OCI-LY7 (cell line): ENCODE results near the gene OR4F6. TPM values are rescaled to one million over a fixed set of nuclear protein-coding genes. Genes with fewer than 3 reads are reported as not detected.
"Not testable (repeated sequence)": the region's sequence is repeated elsewhere in the genome, so short reads cannot be mapped to it uniquely, and the experiment has no call there.

Experiments used
- BruUV-seq: library from RNA; stranded (reverse); fragments of 400-500 nt; replicated peaks from 2 replicates; lab custom pipeline; 2021; lab: Mats Ljungman, UMichigan
- CTCF ChIA-PET: fragments of 300-600 bp; sonication (Branson Sonifier 250); formaldehyde crosslinking; loops from one replicate; lab custom pipeline; 2022; ENCODE audit warnings: antibody characterized with exemption; ENCODE audit not compliant: unreplicated experiment; lab: Charles Lee
- POLR2A ChIA-PET: fragments of 300-600 bp; sonication (Branson Sonifier 250); formaldehyde crosslinking; loops from one replicate; lab custom pipeline; 2022; ENCODE audit warnings: antibody characterized with exemption; lab: Charles Lee
- DNase-seq: peaks from one replicate; pipeline ENCODE4 v3.0.0-alpha.2; 2015; ENCODE audit warnings: low spot score
- H2AFZ ChIP-seq: fragments of 200-600 bp; sonication (generic), shearing (Covaris generic); 2 replicates; pipeline ENCODE4 v1.6.1; 2014; ENCODE audit warnings: mild to moderate bottlenecking, antibody characterized with exemption, low read length, moderate library complexity
- H3K27ac ChIP-seq: fragments of 200-600 bp; sonication (generic); 2 replicates; pipeline ENCODE4 v1.5.1; 2014; ENCODE audit warnings: mixed run types, low read depth, mild to moderate bottlenecking, moderate library complexity, low read length, inconsistent platforms; ENCODE audit not compliant: poor library complexity, severe bottlenecking
- H3K36me3 ChIP-seq: fragments of 200-600 bp; sonication (generic); 2 replicates; pipeline ENCODE4 v1.6.1; 2014; ENCODE audit warnings: mild to moderate bottlenecking, antibody characterized with exemption, low read length, moderate library complexity, mixed read lengths; ENCODE audit not compliant: insufficient read depth
- H3K4me1 ChIP-seq: fragments of 200-600 bp; sonication (generic); 2 replicates; pipeline ENCODE4 v1.5.1; 2014; ENCODE audit warnings: mild to moderate bottlenecking, low read length; ENCODE audit not compliant: insufficient read depth, poor library complexity, severe bottlenecking
- H3K4me2 ChIP-seq: fragments of 200-600 bp; sonication (generic); 2 replicates; pipeline ENCODE4 v1.6.1; 2014; ENCODE audit warnings: mild to moderate bottlenecking, low read length
- H3K4me3 ChIP-seq: fragments of 200-600 bp; sonication (generic); 2 replicates; pipeline ENCODE4 v1.5.1; 2014; ENCODE audit warnings: mild to moderate bottlenecking, low read depth, low read length; ENCODE audit not compliant: poor library complexity, severe bottlenecking
- H3K79me2 ChIP-seq: fragments of 200-600 bp; sonication (generic); 2 replicates; pipeline ENCODE4 v1.6.1; 2016; ENCODE audit warnings: low read depth, mild to moderate bottlenecking, low read length, moderate library complexity, mixed read lengths; ENCODE audit not compliant: insufficient read depth
- H3K9me2 ChIP-seq: fragments of 200-600 bp; sonication (generic); 2 replicates; pipeline ENCODE4 v1.6.1; 2016; ENCODE audit warnings: mild to moderate bottlenecking, low read length, mixed read lengths; ENCODE audit not compliant: insufficient read depth
- H3K9me3 ChIP-seq: fragments of 200-600 bp; sonication (generic); 2 replicates; pipeline ENCODE4 v1.6.1; 2014; ENCODE audit warnings: mild to moderate bottlenecking, mixed run types, low read length, mixed read lengths
- H4K20me1 ChIP-seq: fragments of 200-600 bp; sonication (generic); 2 replicates; pipeline ENCODE4 v1.6.1; 2014; ENCODE audit warnings: mild to moderate bottlenecking, antibody characterized with exemption, low read length, moderate library complexity, mixed read lengths; ENCODE audit not compliant: insufficient read depth
- CTCF ChIP-seq: fragments of 200-600 bp; sonication (generic); conservative IDR thresholded peaks from 2 replicates; pipeline ENCODE4 v1.5.1; 2014; ENCODE audit warnings: mild to moderate bottlenecking, antibody characterized with exemption, low read length, moderate library complexity, mixed read lengths
- EZH2phosphoT487 ChIP-seq: fragments of 200-600 bp; sonication (generic); IDR thresholded peaks from 2 replicates; pipeline ENCODE4 v1.6.1; 2018; ENCODE audit warnings: low read depth, borderline replicate concordance, mild to moderate bottlenecking, mixed run types, antibody characterized with exemption, low read length, moderate library complexity, mixed read lengths
- intact Hi-C: fragments of 100-400 bp; cut with micrococcal nuclease; formaldehyde crosslinking; loops from one replicate; pipeline ENCODE4 v1.10.0; 2022; ENCODE audit not compliant: unreplicated experiment
- total RNA-seq, 2 experiments: library from RNA; depleted of rRNA in 1 of 2; stranded (reverse); fragments of >200 nt in 1 of 2; shearing (Covaris generic) in 1 of 2; gene quantifications; 2 replicates each; pipeline ENCODE4 v1.2.3, GENCODE V29; 2014 to 2022

OR4F6 gene
- total RNA-seq, 2 experiments from 2014 or later = not detected

- H3K4me2 ChIP-seq, BruUV-seq, H3K4me1 ChIP-seq, H4K20me1 ChIP-seq, H3K27ac ChIP-seq, POLR2A ChIA-PET, H3K79me2 ChIP-seq, H3K9me3 ChIP-seq, H3K4me3 ChIP-seq, H3K36me3 ChIP-seq, CTCF ChIA-PET, H3K9me2 ChIP-seq, intact Hi-C loops, DNase-seq, H2AFZ ChIP-seq: not testable (repeated sequence)
Observed at GRCh38 chr15:101790748-101791147, 12.6 kb upstream of the OR4F6 start.

GRCh38 chr15:101793981-101794380, 9.3 kb upstream of the OR4F6 start:
- POLR2A ChIA-PET, BruUV-seq, H3K9me3 ChIP-seq, H3K4me2 ChIP-seq, H3K4me3 ChIP-seq, DNase-seq, H2AFZ ChIP-seq, H3K4me1 ChIP-seq, intact Hi-C loops, H3K27ac ChIP-seq, H4K20me1 ChIP-seq, H3K79me2 ChIP-seq, H3K9me2 ChIP-seq, H3K36me3 ChIP-seq, CTCF ChIA-PET: not testable (repeated sequence)

DNA sequence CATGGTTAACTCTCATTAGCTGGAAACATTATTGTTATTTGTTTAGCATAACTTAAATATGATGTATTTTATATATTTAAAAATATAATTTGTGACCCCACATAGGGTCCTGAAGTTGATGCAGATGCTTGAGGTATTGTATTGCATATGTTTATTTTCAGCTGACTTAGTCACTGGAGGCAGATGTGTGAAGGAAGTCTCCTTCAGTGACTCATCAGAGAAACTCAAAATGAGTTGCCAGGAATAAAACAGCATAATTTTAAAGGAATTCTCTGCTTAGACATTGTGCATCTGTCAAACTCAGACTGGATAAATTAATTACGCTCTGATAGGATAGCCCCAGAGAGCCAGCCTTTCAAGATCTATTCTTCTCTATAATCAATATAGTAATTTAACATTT, 7.9 kb upstream of the OR4F6 start:
- H3K36me3 ChIP-seq = no peaks in the 10 kb centered on the region
- CTCF ChIA-PET = no interaction called here
- POLR2A ChIA-PET = no interaction called here
- no peaks in the 10 kb centered on the region for H3K4me1 ChIP-seq
- DNase-seq = no peak
- TF ChIP-seq EZH2phosphoT487 (no peak), CTCF (no peak)
- H2AFZ ChIP-seq = no peak overlapping the region
- H4K20me1 ChIP-seq = no peaks in the 10 kb centered on the region
- H3K4me3 ChIP-seq = no peak overlapping the region
- BruUV-seq = no TSS peak
- H3K9me2 ChIP-seq = no peaks in the 10 kb centered on the region
- intact Hi-C loops = no loop called here
- H3K79me2 ChIP-seq = no peaks in the 10 kb centered on the region
- H3K27ac ChIP-seq = no peak overlapping the region
- H3K9me3 ChIP-seq = no peaks in the 10 kb centered on the region
- H3K4me2 ChIP-seq = no peak overlapping the region

GRCh38 chr15:101799665-101800064, 3.6 kb upstream of the OR4F6 start:
- no peaks in the 10 kb centered on the region for H3K4me1 ChIP-seq
- DNase-seq = no peak
- intact Hi-C loops = no loop called here

More at GRCh38 chr15:101799665-101800064, 3.6 kb upstream of the OR4F6 start:
- no peak for TF ChIP-seq EZH2phosphoT487
- no peak for TF ChIP-seq CTCF
- Histone ChIP-seq H3K36me3 (no peaks in the 10 kb centered on the region), H3K27ac (no peak overlapping the region), H4K20me1 (no peaks in the 10 kb centered on the region), H3K4me2 (no peak overlapping the region), H3K4me3 (no peak overlapping the region), H3K9me2 (no peaks in the 10 kb centered on the region), H2AFZ (no peak overlapping the region), H3K9me3 (no peaks in the 10 kb centered on the region), H3K79me2 (no peaks in the 10 kb centered on the region)
- POLR2A ChIA-PET = interaction anchor here (0.6 kb wide), 1 partner anchor 85 kb away, joined by 6 read pairs; no protein-coding TSS in a partner anchor
- no TSS peak for BruUV-seq
- CTCF ChIA-PET = interaction anchor here (0.6 kb wide), 1 partner anchor 547 kb away, joined by 3 read pairs; no protein-coding TSS in a partner anchor
